ENCODE data around the gene VSTM2B.

- TF ChIP-seq POLR2AphosphoS5 (IDR thresholded peaks at IDR 0.05; ENCODE audit: low read depth, low read length) (no peak), CTCF (IDR thresholded peaks at IDR 0.05) (no peak)
Measured at GRCh38 chr19:29532097-29532496, 6.3 kb downstream of the VSTM2B start.
